ENCODE measurements around the gene MTSS2.

Gene MTSS2, protein sequence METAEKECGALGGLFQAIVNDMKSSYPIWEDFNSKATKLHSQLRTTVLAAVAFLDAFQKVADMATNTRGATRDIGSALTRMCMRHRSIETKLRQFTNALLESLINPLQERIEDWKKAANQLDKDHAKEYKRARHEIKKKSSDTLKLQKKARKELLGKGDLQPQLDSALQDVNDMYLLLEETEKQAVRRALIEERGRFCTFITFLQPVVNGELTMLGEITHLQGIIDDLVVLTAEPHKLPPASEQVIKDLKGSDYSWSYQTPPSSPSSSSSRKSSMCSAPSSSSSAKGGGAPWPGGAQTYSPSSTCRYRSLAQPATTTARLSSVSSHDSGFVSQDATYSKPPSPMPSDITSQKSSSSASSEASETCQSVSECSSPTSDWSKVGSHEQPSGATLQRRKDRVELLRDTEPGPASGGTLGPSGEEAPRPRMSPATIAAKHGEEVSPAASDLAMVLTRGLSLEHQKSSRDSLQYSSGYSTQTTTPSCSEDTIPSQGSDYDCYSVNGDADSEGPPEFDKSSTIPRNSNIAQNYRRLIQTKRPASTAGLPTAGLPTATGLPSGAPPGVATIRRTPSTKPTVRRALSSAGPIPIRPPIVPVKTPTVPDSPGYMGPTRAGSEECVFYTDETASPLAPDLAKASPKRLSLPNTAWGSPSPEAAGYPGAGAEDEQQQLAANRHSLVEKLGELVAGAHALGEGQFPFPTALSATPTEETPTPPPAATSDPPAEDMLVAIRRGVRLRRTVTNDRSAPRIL

DNA sequence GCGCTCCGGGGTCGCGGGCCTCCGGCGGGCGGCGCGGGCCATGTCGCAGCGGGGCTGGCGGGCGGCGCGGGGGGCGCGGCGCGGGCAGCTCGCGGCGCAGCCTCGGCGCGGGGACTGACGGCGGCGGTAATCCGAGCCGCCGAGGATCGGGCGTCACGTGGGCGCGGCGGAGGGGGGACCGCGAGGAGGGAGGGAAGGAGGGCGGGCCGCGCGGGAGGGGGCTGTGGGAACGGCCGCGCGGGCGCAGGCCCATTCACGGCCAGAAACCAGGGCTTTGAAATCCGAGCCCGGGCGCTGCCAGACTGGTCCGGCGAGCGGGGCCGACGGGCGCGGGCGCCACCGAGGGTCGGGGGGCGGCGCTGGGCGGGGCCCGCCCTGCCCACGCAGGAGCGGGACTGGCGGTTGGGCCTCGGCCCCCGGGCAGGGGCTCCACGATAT is at the start of gene MTSS2:
MTSS2 (minus strand) TSS at position 116 of the 438 bp plus-strand sequence. CDS start 262 bp downstream, outside the sequence.
- DNase-seq = peak; percentile 50

DNA sequence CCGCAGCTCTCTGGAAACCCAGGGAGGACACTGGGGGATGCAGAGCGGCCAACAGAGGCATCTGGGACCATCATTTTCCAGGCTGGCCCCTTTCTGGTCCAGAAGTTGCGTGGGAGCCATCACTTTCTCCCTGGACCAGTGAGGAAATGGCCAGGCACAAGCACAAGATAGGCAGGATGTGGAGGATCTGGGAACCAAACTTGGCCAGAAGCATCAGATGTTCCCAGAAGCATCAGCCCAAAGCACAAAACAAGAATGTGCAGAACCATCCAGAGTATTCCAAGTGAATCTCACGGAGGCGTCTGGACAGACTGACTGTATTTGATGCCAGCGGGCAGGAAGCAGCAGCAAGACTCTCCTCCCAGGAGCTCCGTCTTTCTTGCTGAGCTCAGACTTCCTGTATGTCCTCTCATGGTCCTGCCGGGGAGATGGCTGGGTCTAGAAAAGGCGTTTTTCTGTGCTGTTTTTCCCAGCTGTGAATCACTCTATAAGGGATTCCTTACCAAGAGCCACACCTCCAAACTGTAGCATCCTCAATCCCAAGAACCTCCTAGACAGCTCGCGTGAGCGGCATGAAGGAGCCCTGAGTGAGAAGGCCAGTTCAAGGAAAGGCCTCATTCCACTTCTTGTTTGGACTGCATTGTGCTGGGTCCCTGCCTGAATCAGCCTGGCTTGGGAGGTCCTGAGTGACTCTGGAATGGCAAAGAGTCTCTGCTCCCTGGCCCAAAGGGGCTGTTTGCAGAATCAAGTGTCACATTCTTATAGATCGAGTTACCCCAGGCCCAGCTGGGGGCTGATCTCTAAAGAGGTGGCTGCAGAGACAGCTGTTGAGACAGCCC is 49.5 kb upstream of the MTSS2 start:
- no peak for DNase-seq

DNA sequence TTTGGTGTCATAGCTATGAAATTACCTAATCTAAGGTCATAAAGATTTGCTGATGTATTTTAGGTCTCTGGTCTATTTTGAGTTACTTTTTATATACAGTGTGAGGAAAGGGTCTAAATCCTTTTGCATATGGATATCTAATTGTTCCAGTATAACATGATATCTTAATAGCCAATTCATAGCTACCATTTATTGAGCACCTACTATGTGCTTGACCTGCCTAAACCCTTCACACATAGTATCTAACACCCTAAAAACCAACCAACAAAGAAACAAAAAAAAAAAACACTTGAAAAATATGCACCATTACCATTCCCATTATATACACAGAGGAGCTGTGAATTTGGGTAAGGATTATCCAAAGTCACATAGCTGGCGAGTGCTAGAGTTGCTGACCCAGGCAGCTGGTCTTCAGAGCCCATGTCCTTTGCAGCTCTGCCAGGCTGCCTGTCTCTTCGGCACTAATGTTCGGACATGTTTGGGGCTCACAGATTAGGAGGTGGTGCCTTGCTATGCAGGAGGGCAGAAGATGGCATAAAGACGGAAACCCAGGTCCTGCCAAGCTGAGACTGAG is 48.8 kb upstream of the MTSS2 start:
- DNase-seq = no peak

DNA sequence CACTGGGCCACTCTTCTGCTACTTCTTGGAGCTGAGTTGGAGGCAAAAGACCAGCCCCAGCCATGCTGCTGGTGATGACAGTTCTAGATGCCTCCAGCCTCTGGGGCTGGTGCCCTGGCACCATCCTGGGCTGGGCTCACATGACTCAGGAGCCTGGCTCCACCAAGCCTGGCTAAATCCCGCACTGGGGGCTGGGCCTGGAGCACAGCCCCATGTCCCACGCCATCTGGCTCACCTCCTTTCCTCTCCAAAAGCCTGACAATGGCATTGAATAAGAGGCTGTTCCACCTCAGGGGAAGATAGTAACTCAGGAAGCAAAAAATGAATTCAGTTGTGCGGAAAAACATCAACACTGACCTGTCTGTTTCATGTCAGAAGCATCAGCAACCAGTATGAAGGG is 45.1 kb upstream of the MTSS2 start:
- DNase-seq = no peak

DNA sequence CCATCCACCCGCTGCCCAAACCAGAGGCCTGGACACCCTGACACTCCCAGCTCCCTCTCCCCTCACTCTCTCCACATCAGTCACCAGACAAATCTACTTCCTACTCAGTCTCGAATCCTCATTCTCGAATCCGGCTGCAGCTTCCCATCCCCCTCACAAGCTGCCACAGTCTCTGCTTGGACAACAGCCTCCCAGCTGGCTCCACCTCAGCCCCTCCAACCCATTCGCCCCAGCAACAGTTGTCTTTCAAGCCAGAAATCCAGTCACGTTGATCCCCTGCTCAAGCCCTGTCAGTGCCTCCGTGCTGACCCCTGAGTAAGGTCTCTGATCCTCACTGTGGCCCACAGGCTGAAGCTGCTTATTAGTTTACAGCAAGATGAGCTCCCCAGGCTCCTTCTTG is 44.2 kb upstream of the MTSS2 start:
- DNase-seq = no peak

DNA sequence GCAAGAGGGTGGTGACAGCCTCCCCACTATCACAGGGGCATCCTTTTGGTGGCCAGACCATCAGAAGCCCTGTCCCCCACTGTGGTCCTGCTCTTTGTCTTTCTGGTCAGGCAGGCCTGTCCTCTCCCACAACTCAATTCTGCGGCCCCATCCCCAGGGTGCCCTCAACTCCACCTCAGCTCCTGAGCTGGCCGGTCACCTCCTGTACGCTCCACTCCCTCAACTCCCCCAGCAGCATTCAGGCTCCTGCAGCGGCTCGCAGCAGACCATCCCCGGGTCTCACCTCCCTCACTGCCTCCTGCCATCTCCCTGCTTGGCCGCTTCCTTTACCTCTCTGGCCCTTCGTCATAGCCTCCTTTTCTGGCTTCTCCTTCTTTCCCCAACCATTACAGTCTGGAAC is 43.4 kb upstream of the MTSS2 start:
- DNase-seq = no peak

DNA sequence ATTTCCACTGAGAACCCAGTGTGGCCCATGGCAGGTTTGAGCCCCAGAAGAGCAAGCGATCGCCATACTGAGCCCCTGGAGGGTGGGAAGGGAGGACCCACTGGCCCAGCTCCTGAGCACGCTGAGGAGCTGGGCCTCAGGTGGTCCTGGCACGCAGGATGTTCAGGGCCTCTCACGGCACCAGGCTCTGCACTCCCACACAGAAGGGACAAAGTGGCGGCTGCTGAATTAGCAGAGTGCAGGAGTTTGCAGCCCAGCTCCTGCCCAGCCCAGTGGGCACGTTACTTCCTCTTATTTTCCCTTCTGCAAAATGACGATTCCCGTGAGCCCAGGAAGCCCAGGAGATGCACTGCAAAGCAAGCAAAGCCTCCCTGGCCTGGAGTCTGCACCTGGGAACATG is 42.3 kb upstream of the MTSS2 start:
- DNase-seq = no peak

DNA sequence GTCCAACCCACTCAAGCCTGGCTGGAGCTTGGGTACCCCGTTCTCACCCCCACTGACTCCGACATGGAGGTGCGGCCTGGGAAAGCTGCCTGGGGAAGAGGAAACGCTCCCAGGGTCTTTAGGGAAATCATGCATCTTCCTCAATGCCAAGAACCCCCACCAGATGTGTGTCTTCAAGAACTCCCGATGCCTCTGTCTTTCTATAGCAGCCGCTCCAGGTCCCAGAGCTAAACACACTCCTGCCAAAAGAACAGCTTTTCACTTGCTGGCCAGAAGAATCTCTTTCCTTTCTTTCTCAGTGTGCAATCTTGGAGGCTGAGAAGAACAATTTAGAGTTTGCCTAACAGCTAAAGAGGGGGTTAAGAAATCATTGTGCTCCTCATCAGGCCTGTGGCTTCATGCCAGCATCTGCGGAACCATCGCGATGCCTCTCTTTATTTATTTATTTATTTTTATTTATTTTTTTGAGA is 41.1 kb upstream of the MTSS2 start:
- no peak for DNase-seq

DNA sequence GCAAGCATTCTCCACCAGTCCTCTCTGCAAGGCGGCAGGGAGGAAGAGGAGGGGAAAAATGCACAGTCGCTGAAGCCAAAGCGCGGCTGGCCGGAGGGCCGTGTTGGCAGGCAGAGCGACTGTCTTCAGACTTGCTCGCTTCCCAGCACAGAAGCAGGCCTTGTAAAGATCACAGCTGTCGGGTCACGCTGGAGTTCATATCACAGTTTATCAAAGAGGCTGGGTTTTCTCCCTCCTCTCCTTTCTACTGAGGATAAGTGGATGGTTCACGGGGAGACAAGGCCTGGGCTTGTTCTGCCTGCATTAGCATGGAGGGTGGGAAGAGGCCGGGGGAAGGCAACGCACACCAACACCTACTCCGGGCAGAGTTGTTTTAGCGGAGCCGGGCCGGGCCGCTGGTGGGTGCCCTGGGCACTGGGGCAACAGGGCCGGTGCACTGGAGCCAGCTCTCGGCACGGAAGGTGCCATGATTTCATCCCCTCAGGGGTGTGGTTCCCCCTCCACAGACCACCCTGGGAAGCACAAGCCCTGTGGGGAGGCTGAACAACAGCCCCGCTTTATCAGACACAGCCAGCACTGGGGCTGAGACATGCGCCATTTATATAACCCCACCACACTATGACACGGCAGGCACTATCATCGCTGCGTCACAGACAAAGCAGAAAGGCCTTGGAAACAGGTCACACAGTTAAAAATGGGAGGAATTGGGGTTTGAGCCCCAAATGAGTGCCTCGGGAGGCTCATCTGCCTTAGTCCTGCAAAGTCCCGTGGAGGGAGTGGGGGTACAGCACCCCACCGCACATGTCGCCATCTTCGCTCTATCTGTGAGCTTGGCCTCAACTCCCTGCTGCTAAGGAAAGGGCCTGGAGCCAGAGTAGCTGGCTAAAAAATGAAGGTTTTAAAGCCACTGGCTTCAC is 40.3 kb upstream of the MTSS2 start:
- no peak for DNase-seq

DNA sequence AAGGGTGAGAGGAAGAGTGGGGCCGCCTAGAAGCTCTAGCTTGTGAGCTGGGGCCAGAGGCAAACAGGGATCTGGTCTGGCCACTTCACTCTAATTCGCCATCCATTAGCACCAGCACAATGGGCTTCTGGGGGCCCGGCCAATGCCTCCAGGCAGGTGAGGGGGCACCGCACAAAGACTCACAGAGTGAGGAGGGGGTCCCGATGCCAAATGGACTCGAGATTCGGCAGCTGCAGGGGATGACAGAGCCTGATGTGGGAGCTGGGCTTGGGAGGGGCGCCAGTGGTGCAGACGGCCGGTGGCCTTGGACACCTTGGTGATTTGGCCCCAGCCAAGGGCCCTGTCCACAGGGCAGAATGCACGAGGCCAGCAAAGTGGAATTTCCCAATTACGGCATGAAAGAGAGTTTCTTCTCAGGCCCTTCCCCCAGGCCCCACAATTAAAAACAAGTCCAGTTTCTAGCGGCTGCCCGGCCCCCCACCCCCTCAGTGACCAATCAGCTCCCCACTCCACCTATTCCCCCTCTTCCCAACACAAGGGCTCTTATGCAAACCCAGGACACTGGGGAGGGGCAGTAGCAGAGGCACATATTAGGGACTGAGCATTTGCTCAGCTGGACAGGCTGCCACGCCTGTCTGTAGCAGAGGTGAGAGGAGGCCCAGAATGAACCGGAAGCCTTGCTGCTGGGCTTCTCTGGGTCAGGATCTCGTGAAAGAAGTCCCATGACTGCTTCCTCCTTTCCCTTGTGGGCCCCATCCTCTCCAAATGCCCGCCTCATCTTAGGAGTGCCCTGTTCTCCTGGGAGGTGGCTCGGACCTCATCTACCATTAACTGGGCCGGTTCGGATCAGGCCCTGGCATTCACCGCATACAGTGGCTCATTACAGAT is 39.4 kb upstream of the MTSS2 start:
- no peak for DNase-seq

DNA sequence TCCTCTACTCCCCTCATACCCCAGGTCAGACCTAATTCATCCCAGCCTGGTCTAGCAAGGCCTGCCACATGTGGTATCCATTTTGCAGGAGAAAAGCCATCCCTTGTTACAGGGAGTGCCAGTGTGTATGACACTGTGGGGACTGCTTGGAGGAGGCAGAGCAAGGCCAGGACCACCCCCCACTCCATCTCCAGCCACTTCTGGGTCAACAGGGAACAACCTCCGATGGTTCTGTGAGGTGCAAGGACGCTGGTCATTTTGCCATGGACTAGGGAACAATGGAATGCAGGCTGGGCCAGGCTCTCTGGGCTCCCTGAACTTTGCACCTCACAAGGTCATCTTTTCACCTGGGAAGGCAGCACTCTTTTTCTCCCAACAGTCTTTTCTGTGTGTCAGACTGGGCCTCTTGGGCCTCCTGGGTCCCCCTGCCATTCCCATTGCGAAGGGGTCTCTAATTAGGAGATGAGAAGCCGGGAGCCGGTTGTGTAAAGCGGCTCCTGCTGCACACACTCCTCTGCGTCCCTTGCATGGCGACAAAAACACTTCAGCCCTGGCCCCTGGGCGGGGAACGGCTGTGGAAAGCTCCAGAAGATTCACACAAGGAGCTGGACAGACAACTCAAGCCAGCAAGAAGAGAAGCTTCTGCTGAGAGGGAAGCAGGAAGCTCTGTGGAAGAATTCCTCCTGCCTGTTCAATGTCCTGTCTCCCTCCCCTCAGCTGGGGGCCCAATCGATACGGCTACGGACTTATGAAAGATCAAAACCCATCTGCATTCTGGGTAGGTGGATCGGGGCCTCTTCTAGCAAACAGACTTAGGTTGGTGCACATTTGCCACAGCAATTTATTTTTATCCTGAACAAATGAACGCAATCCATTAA is 38.5 kb upstream of the MTSS2 start:
- no peak for DNase-seq

DNA sequence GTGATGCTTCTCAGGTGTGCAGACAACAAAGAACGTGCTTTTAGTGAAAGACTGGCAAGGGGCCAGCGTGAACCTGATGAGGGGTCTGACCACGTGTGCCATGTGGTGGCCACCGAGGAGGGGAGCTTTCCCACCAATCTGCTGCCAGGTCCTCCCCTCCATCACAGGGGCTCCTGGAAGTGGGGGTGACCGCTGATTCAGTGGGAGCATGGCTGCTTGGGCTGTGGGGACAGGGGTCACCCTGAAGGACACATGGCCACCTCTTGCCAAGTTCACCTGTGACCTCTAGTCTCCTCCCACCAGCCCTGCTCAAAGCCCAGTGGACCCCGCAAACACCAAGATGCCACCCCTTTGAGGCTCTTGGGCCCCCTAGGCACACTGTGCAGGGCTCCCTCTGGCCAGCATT is 37.9 kb upstream of the MTSS2 start:
- no peak for DNase-seq

DNA sequence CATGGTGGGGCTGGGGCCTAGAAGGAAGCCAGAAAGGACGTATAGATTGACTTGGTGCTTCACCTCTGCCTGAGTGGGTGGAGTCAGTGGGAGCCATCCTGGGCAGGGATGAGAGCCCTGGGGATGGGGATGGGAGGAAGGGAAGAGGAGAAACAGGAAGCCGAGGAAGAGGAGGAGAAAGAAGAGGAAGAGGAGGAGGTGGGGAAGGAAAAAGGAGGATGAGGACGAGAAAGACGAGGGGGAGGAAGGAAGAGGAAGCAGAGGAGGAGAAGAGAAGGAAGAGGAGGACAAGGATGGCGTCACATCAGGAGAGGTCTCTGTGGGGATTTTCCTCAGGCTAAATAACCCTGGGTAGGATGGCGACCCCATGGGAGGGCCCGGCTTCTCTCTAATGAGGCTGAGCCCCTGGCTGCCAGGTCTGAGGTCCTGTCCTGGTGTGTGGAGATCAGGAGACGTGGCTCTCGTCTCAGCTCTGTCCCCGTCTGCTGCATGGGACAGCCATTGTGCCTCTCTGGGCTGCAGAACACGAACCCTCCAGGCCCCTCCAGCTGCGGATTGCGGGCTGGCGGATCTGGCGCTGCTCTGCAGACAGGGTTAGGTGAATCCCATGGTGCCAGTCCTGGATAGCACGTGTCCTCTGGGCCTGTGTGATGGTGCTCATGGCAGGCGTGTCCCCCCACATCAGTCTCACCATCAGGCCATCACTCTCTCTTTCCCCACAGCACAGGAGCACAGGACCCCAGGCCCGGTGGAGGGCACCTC is 35.5 kb upstream of the MTSS2 start:
- DNase-seq = no peak

DNA sequence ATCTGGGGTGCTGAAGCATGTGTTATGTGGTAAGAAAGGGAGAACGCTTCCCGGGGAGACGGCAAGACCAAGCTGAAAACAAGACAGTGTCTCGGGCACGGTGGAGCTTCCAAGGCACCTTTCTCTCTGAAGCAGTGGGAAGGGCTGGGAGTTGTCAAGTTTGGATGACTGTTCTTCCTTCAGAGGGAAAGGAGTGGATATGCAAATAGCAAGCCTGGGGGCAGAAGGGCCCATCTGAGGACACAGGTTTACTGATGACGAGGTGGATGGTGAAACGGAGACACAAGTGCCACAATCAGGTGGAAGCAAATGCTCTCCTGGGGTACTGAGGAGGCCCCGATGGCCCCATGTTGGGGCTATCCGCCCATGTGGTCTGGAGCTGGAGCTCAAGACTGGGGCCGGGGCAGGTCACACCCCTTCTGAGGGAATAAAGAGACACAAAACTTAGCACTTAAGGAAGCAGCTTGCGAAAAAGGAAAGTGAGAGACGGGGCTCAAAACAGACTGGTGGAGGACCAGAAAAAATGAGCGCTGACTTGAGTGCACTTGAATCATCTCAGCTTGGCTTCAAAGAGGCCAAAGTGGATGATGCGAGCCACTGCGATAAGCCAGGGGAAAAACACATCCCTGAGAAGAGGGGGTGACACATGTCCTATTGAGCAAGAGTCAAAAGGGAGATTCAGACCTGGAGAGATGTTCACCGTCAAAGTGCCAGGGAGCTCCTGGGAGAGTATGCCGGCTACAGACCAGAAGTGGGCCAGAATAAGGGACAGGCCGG is 34.8 kb upstream of the MTSS2 start:
- DNase-seq = no peak

DNA sequence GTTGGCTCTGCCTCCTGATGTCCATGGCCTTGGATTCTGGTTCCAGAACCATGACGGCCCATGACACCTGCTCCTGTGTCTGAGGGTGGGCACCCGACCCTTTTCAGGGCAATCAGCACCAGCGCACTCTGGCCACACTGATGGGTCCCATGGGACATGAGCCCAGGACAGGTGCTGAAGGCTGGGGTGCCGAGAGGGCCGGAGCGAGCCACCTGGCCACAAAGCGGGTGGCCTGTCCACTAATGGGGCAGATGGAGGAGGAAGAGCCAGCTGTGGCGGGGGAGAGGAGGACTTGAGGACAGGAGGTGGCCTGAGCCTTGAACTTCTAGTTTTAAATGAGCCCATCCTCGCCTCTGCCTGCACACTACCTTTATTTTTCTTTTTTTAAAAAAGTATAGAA is 31.2 kb upstream of the MTSS2 start:
- no peak for DNase-seq

DNA sequence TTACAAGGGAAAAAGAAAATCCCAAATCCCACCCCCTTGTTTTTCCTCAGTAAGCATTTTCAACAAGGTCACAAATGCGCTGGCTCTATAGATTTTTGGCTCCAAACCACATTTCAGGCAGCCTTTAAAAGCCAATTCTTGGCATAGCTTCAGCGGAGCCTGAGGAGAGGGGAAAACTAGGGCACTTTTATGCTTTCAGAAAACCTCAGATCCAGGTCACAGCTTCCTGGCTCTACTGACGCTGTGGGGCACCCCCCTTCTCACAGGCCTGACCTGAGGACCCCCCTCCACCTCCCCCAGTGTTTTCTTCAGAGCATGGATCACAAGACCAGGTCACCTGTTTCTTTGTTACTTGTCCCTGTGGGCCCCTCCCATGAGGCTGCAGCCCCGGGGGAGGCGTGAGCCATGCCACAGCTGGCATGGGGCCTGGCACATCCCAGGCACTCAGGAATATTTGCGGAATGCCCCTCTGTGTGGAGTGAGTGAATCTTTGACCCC is 30.1 kb upstream of the MTSS2 start:
- no peak for DNase-seq

DNA sequence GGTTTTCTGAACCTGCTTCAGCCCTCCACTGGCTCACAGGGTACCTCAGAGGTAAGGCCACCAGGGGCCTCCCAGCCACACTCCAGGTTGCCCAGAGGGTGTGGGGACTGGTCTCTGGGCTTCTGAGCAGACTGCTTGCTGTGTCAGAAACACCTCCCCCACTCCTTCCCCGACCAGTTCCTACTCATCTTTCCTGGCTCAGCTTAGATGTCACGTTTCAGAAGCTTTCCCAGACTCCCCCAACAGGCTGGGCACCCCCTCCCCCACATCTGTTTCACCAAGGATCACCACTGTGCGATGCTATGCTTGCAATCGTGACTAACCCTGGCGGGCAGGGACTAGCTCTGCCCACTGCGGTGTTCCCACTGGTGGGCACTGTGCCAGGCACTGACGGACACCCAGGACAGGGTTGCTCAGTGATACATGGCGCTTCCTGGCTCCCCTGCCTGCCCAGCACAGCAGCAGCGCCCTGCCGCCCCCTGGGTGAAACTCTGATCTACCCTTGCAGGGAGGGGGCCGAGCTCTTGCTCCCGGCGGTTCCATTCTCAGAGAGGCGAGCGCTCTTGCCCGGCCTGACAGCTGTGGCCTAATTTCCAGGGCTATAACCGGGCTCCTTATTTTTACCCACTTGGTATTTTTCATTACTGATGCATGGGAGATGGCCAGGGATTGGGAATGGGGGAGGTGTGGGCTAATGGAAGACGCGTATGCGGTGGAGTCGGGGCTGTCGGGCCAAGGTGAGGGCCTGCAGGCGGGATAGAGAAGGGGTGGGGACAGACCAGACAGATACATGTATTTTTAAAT is 29.4 kb upstream of the MTSS2 start:
- no peak for DNase-seq

All from activated CD8-positive, alpha-beta memory T cell treated with anti-CD3 and anti-CD28 coated beads, Interleukin-2, amount 50 U/mL, for 4 hours (primary cell).